GM12864 (cell line): Measurements from ENCODE around the gene LARGE1.

Source experiments
- DNase-seq: peaks from one replicate; pipeline ENCODE4 v3.0.0-alpha.2; 2011; ENCODE audit warnings: low read depth
- H3K4me3 ChIP-seq: 2 replicates; pipeline ENCODE4 v1.5.1; 2011; ENCODE audit warnings: mild to moderate bottlenecking, low read depth, low read length, control low read depth
- CTCF ChIP-seq: IDR thresholded peaks from 2 replicates; pipeline ENCODE4 v1.5.1; 2011; ENCODE audit warnings: low read depth, mild to moderate bottlenecking, moderate library complexity, low read length, control low read depth, inconsistent platforms; ENCODE audit errors: missing control alignments

Gene LARGE1

DNA sequence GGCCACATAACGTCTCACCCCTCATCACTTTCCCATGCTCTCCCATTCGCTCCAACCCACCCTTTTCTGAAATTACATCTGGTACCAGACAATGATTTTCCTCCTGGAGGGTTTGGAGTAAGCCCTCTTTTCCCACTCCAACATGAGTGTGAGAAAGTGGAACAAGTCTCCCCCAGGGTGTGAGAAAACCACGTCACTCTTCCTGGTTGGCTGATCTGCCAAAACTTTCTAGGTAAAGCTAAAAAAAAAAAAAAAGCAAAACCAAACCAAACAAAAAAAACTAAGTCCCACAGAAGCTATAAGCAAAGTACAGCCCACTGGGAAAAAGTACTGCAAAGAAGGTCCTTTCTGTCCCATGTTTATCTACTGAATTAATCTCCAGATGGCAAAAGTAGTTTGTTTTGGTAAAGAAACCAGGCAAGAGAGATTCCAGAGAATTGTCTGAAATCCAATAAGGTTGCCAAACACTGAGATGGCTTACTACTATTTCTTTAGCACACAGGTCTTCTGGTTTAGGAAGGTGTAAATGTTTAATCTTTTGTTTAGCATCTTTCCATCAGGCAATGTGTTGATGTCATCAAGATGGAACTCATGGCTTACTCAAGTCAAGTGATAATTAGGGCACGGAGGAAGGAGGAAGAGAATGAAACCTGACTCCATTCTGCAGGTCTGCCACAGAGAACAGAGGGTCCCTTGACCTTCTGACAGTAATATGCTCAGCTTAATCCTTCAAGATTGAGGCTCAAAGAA, 395.6 kb downstream of the LARGE1 start:
- no peak for TF ChIP-seq CTCF
- no peak overlapping the region for H3K4me3 ChIP-seq
- DNase-seq: no peak

- no peak for DNase-seq
- no peak overlapping the region for H3K4me3 ChIP-seq
- no peak for TF ChIP-seq CTCF
These were observed 398.2 kb downstream of the LARGE1 start for GRCh38 chr22:33521879-33522665.

GRCh38 chr22:33520904-33521780, 399.1 kb downstream of the LARGE1 start:
- no peak overlapping the region for H3K4me3 ChIP-seq
- TF ChIP-seq CTCF: no peak
- DNase-seq: no peak

- H3K4me3 ChIP-seq: no peak overlapping the region
These were observed 400.0 kb downstream of the LARGE1 start for GRCh38 chr22:33519974-33520903.

DNA sequence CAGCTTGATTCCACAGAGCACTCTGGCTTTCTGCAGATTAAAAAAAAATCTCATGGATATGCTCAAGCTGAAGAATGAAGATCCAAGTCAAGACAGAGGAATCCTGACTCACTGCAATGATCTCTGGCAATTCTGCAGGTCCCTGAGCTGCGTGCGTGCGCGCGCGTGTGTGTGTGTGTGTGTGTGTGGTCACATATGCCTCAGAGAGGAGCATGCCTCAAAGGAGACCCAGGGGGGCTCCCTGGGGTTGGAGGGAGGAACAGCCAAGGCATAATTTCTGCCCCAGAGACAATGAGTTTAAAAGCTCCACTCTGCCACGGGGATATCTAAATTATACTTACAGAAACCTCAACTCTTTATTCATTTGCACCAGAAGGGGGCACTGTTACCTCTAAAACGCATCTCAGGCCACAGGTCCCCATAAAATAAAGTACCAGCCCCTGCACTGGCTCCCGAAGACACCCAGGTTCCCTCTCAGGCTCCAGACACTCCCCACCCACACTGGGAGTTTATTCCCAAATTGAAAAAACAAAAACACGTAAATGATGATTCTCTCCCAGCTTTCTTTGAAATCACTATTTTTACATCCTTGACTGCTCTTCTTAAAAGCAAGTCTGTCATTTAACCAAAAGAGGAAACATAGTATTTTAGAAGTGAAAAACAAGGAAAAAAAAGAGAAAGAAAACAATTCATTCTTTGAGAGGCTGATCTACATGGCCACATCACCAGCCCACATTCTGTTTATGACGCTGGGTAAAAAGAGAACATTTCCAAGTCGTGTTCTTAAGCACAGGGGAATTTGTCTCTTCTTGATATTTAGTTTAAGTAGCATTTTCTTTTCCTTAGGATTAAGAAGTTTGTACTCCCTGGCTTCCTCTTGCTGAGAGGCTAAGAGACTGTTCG, 401.0 kb downstream of the LARGE1 start:
- peak; percentile 50 for DNase-seq
- peak; percentile 56 for TF ChIP-seq CTCF

More at GRCh38 chr22:33519974-33520903, 400.0 kb downstream of the LARGE1 start:
- no peak for TF ChIP-seq CTCF
- DNase-seq: peak; percentile 15

More for the DNA sequence above, 401.0 kb downstream of the LARGE1 start:
- H3K4me3 ChIP-seq: no peak overlapping the region
